IMR-90 (cell line): ENCODE data around the gene MTCL1. TPM values are rescaled to one million over a fixed set of nuclear protein-coding genes. Genes with fewer than 3 reads are reported as not detected.
A peak's percentile ranks its signal among the peaks of the same experiment; 100 is the strongest.

Source experiments
- ATAC-seq: fragments of 200-7000 bp; cut with Tn5 transposase; 2 replicates; pipeline ENCODE4 v1.9.1; 2020; ENCODE audit warnings: low read depth, mild to moderate bottlenecking, moderate library complexity
- BruUV-seq: library from RNA; stranded (reverse); fragments of 400-500 nt; replicated peaks from 2 replicates; lab custom pipeline; 2021; lab: Mats Ljungman, UMichigan
- CTCF ChIA-PET: fragments of 300-600 bp; formaldehyde crosslinking; extraction: SDS; loops from one replicate; lab custom pipeline; 2021; ENCODE audit warnings: antibody characterized with exemption; lab: Yijun Ruan, JAX
- POLR2A ChIA-PET: fragments of 300-600 bp; sonication (Branson Sonifier 250); formaldehyde crosslinking; loops from one replicate; lab custom pipeline; 2022; ENCODE audit warnings: antibody characterized with exemption; ENCODE audit not compliant: unreplicated experiment; lab: Charles Lee
- DNase-seq: peaks from one replicate; pipeline ENCODE4 v3.0.0; 2013
- H2AFZ ChIP-seq: replicated peaks from 2 replicates; pipeline ENCODE3; 2013; ENCODE audit warnings: low read length, mild to moderate bottlenecking; ENCODE audit not compliant: poor library complexity
- H2AK5ac ChIP-seq: 2 replicates; pipeline ENCODE4 v1.6.1; 2013; ENCODE audit warnings: low read depth, low read length, inconsistent platforms
- H2AK9ac ChIP-seq: replicated peaks from 2 replicates; pipeline ENCODE3; 2013; ENCODE audit warnings: mild to moderate bottlenecking, low read depth, low read length, moderate library complexity; ENCODE audit not compliant: poor library complexity
- H2BK120ac ChIP-seq: 2 replicates; pipeline ENCODE4 v1.6.1; 2013; ENCODE audit warnings: low read depth, low read length, inconsistent platforms
- H2BK15ac ChIP-seq: 3 replicates; pipeline ENCODE4 v1.6.1; 2013; ENCODE audit warnings: low read depth, low read length, inconsistent platforms
- H2BK20ac ChIP-seq: 2 replicates; pipeline ENCODE4 v1.6.1; 2013; ENCODE audit warnings: low read depth, mild to moderate bottlenecking, inconsistent platforms, low read length, moderate library complexity
- H2BK5ac ChIP-seq: 2 replicates; pipeline ENCODE4 v1.6.1; 2013; ENCODE audit warnings: mild to moderate bottlenecking, low read depth, low read length, inconsistent platforms; ENCODE audit not compliant: poor library complexity, severe bottlenecking
- H3K14ac ChIP-seq: replicated peaks from 2 replicates; pipeline ENCODE4 v1.6.1; 2013; ENCODE audit warnings: low read depth, low read length, inconsistent platforms
- H3K18ac ChIP-seq: 2 replicates; pipeline ENCODE4 v1.6.1; 2013; ENCODE audit warnings: low read depth, low read length, control low read depth
- H3K23ac ChIP-seq: 2 replicates; pipeline ENCODE4 v1.6.1; 2013; ENCODE audit warnings: low read depth, low read length, inconsistent platforms
- H3K27ac ChIP-seq: 2 replicates; pipeline ENCODE4 v1.5.1; 2013; ENCODE audit warnings: mild to moderate bottlenecking, control low read depth, low read length; ENCODE audit not compliant: insufficient read depth
- H3K27me3 ChIP-seq: 2 replicates; pipeline ENCODE4 v1.6.1; 2013; ENCODE audit warnings: low read length; ENCODE audit not compliant: control insufficient read depth, insufficient read depth
- H3K36me3 ChIP-seq: 2 replicates; pipeline ENCODE4 v1.6.1; 2013; ENCODE audit warnings: low read length, mixed read lengths; ENCODE audit not compliant: control insufficient read depth, insufficient read depth
- H3K4ac ChIP-seq: 2 replicates; pipeline ENCODE4 v1.6.1; 2013; ENCODE audit warnings: low read depth, low read length, inconsistent platforms
- H3K4me1 ChIP-seq: 2 replicates; pipeline ENCODE4 v1.6.1; 2013; ENCODE audit warnings: low read length, mixed read lengths; ENCODE audit not compliant: control insufficient read depth, insufficient read depth
- H3K4me2 ChIP-seq: 2 replicates; pipeline ENCODE4 v1.6.1; 2013; ENCODE audit warnings: low read depth, mild to moderate bottlenecking, control low read depth, low read length, moderate library complexity
- H3K4me3 ChIP-seq: 2 replicates; pipeline ENCODE4 v1.5.1; 2013; ENCODE audit warnings: low read depth, mild to moderate bottlenecking, control low read depth, low read length, moderate library complexity; ENCODE audit not compliant: insufficient read depth
- H3K56ac ChIP-seq: 2 replicates; pipeline ENCODE4 v1.6.1; 2013; ENCODE audit warnings: low read length, inconsistent platforms; ENCODE audit not compliant: insufficient read depth; ENCODE audit errors: extremely low read depth
- H3K79me1 ChIP-seq, 2 experiments: 2 replicates each; pipeline ENCODE4 v1.6.1; 2013; ENCODE audit warnings: low read length in 2 of 2, inconsistent platforms in 1 of 2, low read depth in 1 of 2
- H3K9ac ChIP-seq: 2 replicates; pipeline ENCODE4 v1.6.1; 2013; ENCODE audit warnings: low read depth, low read length, control low read depth
- H3K9me1 ChIP-seq: 2 replicates; pipeline ENCODE4 v1.6.1; 2013; ENCODE audit warnings: low read length, inconsistent platforms; ENCODE audit not compliant: insufficient read depth
- H3K9me3 ChIP-seq: 2 replicates; pipeline ENCODE4 v1.6.1; 2013; ENCODE audit warnings: low read length; ENCODE audit not compliant: control insufficient read depth, insufficient read depth
- H4K20me1 ChIP-seq: 2 replicates; pipeline ENCODE4 v1.6.1; 2013; ENCODE audit warnings: low read length, inconsistent platforms; ENCODE audit not compliant: insufficient read depth
- H4K5ac ChIP-seq: 2 replicates; pipeline ENCODE4 v1.6.1; 2013; ENCODE audit warnings: mild to moderate bottlenecking, low read depth, low read length, control low read depth
- H4K8ac ChIP-seq, 2 experiments: 2 replicates each; pipeline ENCODE4 v1.6.1; 2013; ENCODE audit warnings: low read depth in 2 of 2, low read length in 2 of 2, control low read depth in 1 of 2, inconsistent platforms in 1 of 2
- H4K91ac ChIP-seq: 2 replicates; pipeline ENCODE4 v1.6.1; 2013; ENCODE audit warnings: low read depth, low read length, inconsistent platforms; ENCODE audit not compliant: insufficient read depth
- BHLHE40 ChIP-seq: fragments of 150-350 bp; IDR thresholded peaks from 2 replicates; pipeline ENCODE4 v1.6.1; 2016; ENCODE audit warnings: mild to moderate bottlenecking, low read depth, low read length
- CEBPB ChIP-seq: IDR thresholded peaks from 2 replicates; pipeline ENCODE4 v1.6.1; 2012; ENCODE audit warnings: low read depth, low read length, improper control_type of control experiment
- CTCF ChIP-seq: conservative IDR thresholded peaks from 2 replicates; pipeline ENCODE4 v1.5.1; 2012; ENCODE audit warnings: mild to moderate bottlenecking, low read depth, low read length, improper control_type of control experiment
- ELK1 ChIP-seq: fragments of 150-350 bp; IDR thresholded peaks from 2 replicates; pipeline ENCODE4 v1.6.1; 2016; ENCODE audit warnings: low read depth, mild to moderate bottlenecking, low read length, moderate library complexity, borderline replicate concordance
- FOS ChIP-seq: fragments of 150-350 bp; IDR thresholded peaks from 2 replicates; pipeline ENCODE4 v1.6.1; 2016; ENCODE audit warnings: low read depth, low read length
- MAFK ChIP-seq: IDR thresholded peaks from 2 replicates; pipeline ENCODE4 v1.6.1; 2012; ENCODE audit warnings: low read depth, low read length, improper control_type of control experiment
- MAZ ChIP-seq: IDR thresholded peaks from 2 replicates; pipeline ENCODE4 v1.6.1; 2012; ENCODE audit warnings: low read depth, mild to moderate bottlenecking, low read length, improper control_type of control experiment, moderate library complexity, borderline replicate concordance
- MXI1 ChIP-seq: IDR thresholded peaks from 2 replicates; pipeline ENCODE4 v1.6.1; 2012; ENCODE audit warnings: low read depth, mild to moderate bottlenecking, low read length, moderate library complexity, borderline replicate concordance
- NFE2L2 ChIP-seq: fragments of 150-350 bp; IDR thresholded peaks from 2 replicates; pipeline ENCODE4 v1.6.1; 2016; ENCODE audit warnings: low read depth, mild to moderate bottlenecking, low read length
- RAD21 ChIP-seq: IDR thresholded peaks from 2 replicates; pipeline ENCODE4 v1.6.1; 2012; ENCODE audit warnings: low read length, improper control_type of control experiment
- RCOR1 ChIP-seq: IDR thresholded peaks from 2 replicates; pipeline ENCODE4 v1.6.1; 2012; ENCODE audit warnings: mild to moderate bottlenecking, low read length, improper control_type of control experiment; ENCODE audit not compliant: insufficient replicate concordance
- SMC3 ChIP-seq: fragments of 150-350 bp; IDR thresholded peaks from 2 replicates; pipeline ENCODE4 v1.6.1; 2016; ENCODE audit warnings: low read depth, mild to moderate bottlenecking, antibody characterized with exemption, low read length, moderate library complexity
- USF2 ChIP-seq: fragments of 150-350 bp; IDR thresholded peaks from 2 replicates; pipeline ENCODE4 v1.6.1; 2017; ENCODE audit warnings: mild to moderate bottlenecking, antibody characterized with exemption, low read length, low read depth
- WGBS, 2 experiments: methylation state at CpG; one replicate each; pipeline versions ENCODE4 v1.1.5 to v1.1.7; 2013; ENCODE audit warnings: missing lambda C conversion rate in 2 of 2; ENCODE audit not compliant: insufficient read length in 1 of 2; ENCODE audit errors: extremely low coverage in 2 of 2; 5-methylcytosine and 5-hydroxymethylcytosine counted together
- dilution Hi-C: fragments of 300-500 bp; cut with HindIII; formaldehyde crosslinking; loops from one replicate; pipeline ENCODE4 v1.14.3; 2018; ENCODE audit warnings: low sequenced_read_pairs; ENCODE audit not compliant: unreplicated experiment
- in situ Hi-C: fragments of 300-500 bp; cut with MboI; formaldehyde crosslinking; loops from 3 replicates; pipeline ENCODE4 v1.14.3; 2019; ENCODE audit warnings: low sequenced_read_pairs, inconsistent platforms, mixed read lengths
- intact Hi-C: fragments of 100-400 bp; cut with micrococcal nuclease; formaldehyde crosslinking; loops from 2 replicates; pipeline ENCODE4 v1.10.0; 2022
- polyA plus RNA-seq, 3 experiments: library from polyadenylated mRNA; depleted of rRNA; stranded (reverse); fragments of >200 nt; gene quantifications; 2 replicates each; pipeline ENCODE4 v1.2.3, GENCODE V29; 2012; ENCODE audit warnings: low replicate concordance in 1 of 3
- total RNA-seq: library from RNA; depleted of rRNA; stranded (reverse); fragments of >200 nt; gene quantifications from 2 replicates; pipeline ENCODE4 v1.2.3, GENCODE V29; 2012

Gene MTCL1
- total and polyA plus RNA-seq, 2 of the 4 experiments (the other 2 are of a cell fraction) = 29.0 to 45.3 TPM

GRCh38 chr18:8797206-8797605 is 91.8 kb downstream of the MTCL1 start:
- peak; percentile 70 for DNase-seq
- Histone ChIP-seq H2AK5ac (peak overlapping the region; percentile 68), H2AFZ (no peak overlapping the region), H4K5ac (peak overlapping the region; percentile 66), H3K56ac (peak overlapping the region; percentile 56), H3K18ac (peak overlapping the region; percentile 84), H2BK15ac (peak overlapping the region; percentile 27; the same call in 2 of the 3 replicates), H4K20me1 (no peaks in the 10 kb centered on the region), H3K23ac (peak overlapping the region; percentile 65), H2BK20ac (peak overlapping the region; percentile 94), H3K9me1 (peaks cover 42% of the 10 kb centered on the region), H3K4me1 (peaks cover 53% of the 10 kb centered on the region), H2BK5ac (peak overlapping the region; percentile 84), H4K8ac (peak overlapping the region; percentile 43 to 83), H4K91ac (peak overlapping the region; percentile 79), H3K4me3 (no peak overlapping the region), H2BK120ac (peak overlapping the region; percentile 99), H3K9ac (peak overlapping the region; percentile 46), H2AK9ac (no peak overlapping the region), H3K14ac (peak overlapping the region; percentile 92; the same call in 1 of the 2 replicates), H3K4ac (peak overlapping the region; percentile 91), H3K79me1 (peaks cover 18 to 68% of the 10 kb centered on the region in 2 experiments; a peak in 3 of 4 replicates), H3K36me3 (peaks cover 37% of the 10 kb centered on the region), H3K27ac (peak overlapping the region; percentile 70), H3K4me2 (peak overlapping the region; percentile 54; the same call in 1 of the 2 replicates), H3K9me3 (no peaks in the 10 kb centered on the region), H3K27me3 (no peaks in the 10 kb centered on the region)
- intact Hi-C loops = no loop called here
- CTCF ChIA-PET = interaction anchor here (0.6 to 0.7 kb wide), 3 partner anchors 11 to 106 kb away, joined by 3 to 4 read pairs (median 3); no protein-coding TSS in a partner anchor
- POLR2A ChIA-PET = no interaction called here
- dilution Hi-C loops = no loop called here
- WGBS, 2 experiments = 17% methylated on average over 3 of the region's 7 CpGs; no CpG with 5 or more reads in 1 of the 2 experiments
- ATAC-seq = no peak; the same call in 1 of the 2 replicates
- no TSS peak for BruUV-seq
- TF ChIP-seq RAD21 (peak; percentile 5; the same call in 1 of the 2 replicates), USF2 (no peak), MAZ (no peak), ELK1 (no peak), SMC3 (no peak), CEBPB (no peak), RCOR1 (no peak), MAFK (no peak), NFE2L2 (no peak), BHLHE40 (no peak), CTCF (no peak), FOS (peak; percentile 56; the same call in 1 of the 2 replicates), MXI1 (no peak)
- in situ Hi-C loops = loop anchor here (5.0 kb wide), 1 partner anchor 90 kb away; the partner anchor contains the start of gene MTCL1
